Measurements from ENCODE around the gene ECHDC3.

ECHDC3 gene

GRCh38 chr10:11701451-11702095, 40.6 kb upstream of the ECHDC3 start:
- Histone ChIP-seq H3K9ac (ENCODE audit: low read length) (no peak overlapping the region), H2BK5ac (ENCODE audit: low read depth, low read length, poor library complexity, severe bottlenecking) (no peak overlapping the region), H3K36me3 (ENCODE audit: control insufficient read depth in 1 of 2, insufficient read depth in 2 of 2, low read depth in 1 of 2, low read length in 2 of 2) (no peaks in the 10 kb centered on the region)

GRCh38 chr10:11702264-11702663, 39.9 kb upstream of the ECHDC3 start:
- Histone ChIP-seq H2BK15ac (ENCODE audit: low read depth, poor library complexity, severe bottlenecking) (no peak overlapping the region), H3K36me3 (ENCODE audit: control insufficient read depth in 1 of 2, insufficient read depth in 2 of 2, low read depth in 1 of 2, low read length in 2 of 2) (no peaks in the 10 kb centered on the region), H3K18ac (ENCODE audit: low read depth in 1 of 2, low read length in 2 of 2) (no peak overlapping the region), H3K4me3 (ENCODE audit: insufficient read depth in 1 of 2, low read depth in 1 of 2, low read length in 2 of 2) (no peak overlapping the region), H3K79me1 (replicated peaks; ENCODE audit: low read length, poor library complexity, severe bottlenecking) (no peaks in the 10 kb centered on the region), H3K14ac (ENCODE audit: low read length in 2 of 2) (no peak overlapping the region), H2BK12ac (ENCODE audit: low read length in 2 of 2) (no peak overlapping the region), H2AFZ (ENCODE audit: low read depth, low read length) (no peak overlapping the region), H4K8ac (ENCODE audit: low read length) (no peak overlapping the region), H3K4ac (ENCODE audit: low read depth in 1 of 2, low read length in 2 of 2) (no peak overlapping the region), H2AK5ac (ENCODE audit: low read length, severe bottlenecking) (no peak overlapping the region), H3K9me3 (ENCODE audit: control insufficient read depth, low read length) (no peaks in the 10 kb centered on the region), H3K9ac (ENCODE audit: low read length) (no peak overlapping the region), H2BK120ac (ENCODE audit: low read depth, low read length) (no peak overlapping the region), H3K4me2 (ENCODE audit: low read length, poor library complexity, severe bottlenecking) (no peak overlapping the region), H3K27me3 (ENCODE audit: control insufficient read depth in 1 of 2, insufficient read depth in 1 of 2, low read length in 2 of 2) (peaks cover 3 to 14% of the 10 kb centered on the region in 2 experiments), H3K4me1 (ENCODE audit: control insufficient read depth, insufficient read depth, low read depth, low read length) (peaks cover 9% of the 10 kb centered on the region), H4K91ac (ENCODE audit: low read length) (no peak overlapping the region), H3K27ac (ENCODE audit: low read length, poor library complexity, severe bottlenecking) (no peak overlapping the region), H2BK5ac (ENCODE audit: low read depth, low read length, poor library complexity, severe bottlenecking) (no peak overlapping the region), H3K23ac (ENCODE audit: low read length in 2 of 2) (no peak overlapping the region)
- WGBS: 88% methylated on average over 4 of the region's 4 CpGs
- no peak for DNase-seq

More at GRCh38 chr10:11701451-11702095, 40.6 kb upstream of the ECHDC3 start:
- Histone ChIP-seq H3K18ac (ENCODE audit: low read depth in 1 of 2, low read length in 2 of 2) (no peak overlapping the region), H3K4me1 (ENCODE audit: control insufficient read depth, insufficient read depth, low read depth, low read length) (peaks cover 9% of the 10 kb centered on the region), H3K9me3 (ENCODE audit: control insufficient read depth, low read length) (no peaks in the 10 kb centered on the region), H3K4me2 (ENCODE audit: low read length, poor library complexity, severe bottlenecking) (no peak overlapping the region), H2AK5ac (ENCODE audit: low read length, severe bottlenecking) (no peak overlapping the region), H2AFZ (ENCODE audit: low read depth, low read length) (no peak overlapping the region), H3K4ac (ENCODE audit: low read depth in 1 of 2, low read length in 2 of 2) (no peak overlapping the region), H3K79me1 (replicated peaks; ENCODE audit: low read length, poor library complexity, severe bottlenecking) (no peaks in the 10 kb centered on the region), H3K27ac (ENCODE audit: low read length, poor library complexity, severe bottlenecking) (no peak overlapping the region), H3K4me3 (ENCODE audit: insufficient read depth in 1 of 2, low read depth in 1 of 2, low read length in 2 of 2) (no peak overlapping the region), H4K8ac (ENCODE audit: low read length) (no peak overlapping the region), H2BK15ac (ENCODE audit: low read depth, poor library complexity, severe bottlenecking) (no peak overlapping the region), H2BK12ac (ENCODE audit: low read length in 2 of 2) (no peak overlapping the region), H4K91ac (ENCODE audit: low read length) (no peak overlapping the region), H3K14ac (ENCODE audit: low read length in 2 of 2) (no peak overlapping the region), H2BK120ac (ENCODE audit: low read depth, low read length) (no peak overlapping the region), H3K27me3 (ENCODE audit: control insufficient read depth in 1 of 2, insufficient read depth in 1 of 2, low read length in 2 of 2) (peaks cover 0 to 9% of the 10 kb centered on the region in 2 experiments), H3K23ac (ENCODE audit: low read length in 2 of 2) (no peak overlapping the region)
- no peak for DNase-seq
- WGBS: 89% methylated on average over 5 of the region's 6 CpGs

GRCh38 chr10:11704092-11704491, 38.1 kb upstream of the ECHDC3 start:
- H2BK12ac ChIP-seq (ENCODE audit: low read length in 2 of 2): no peak overlapping the region
- no peak overlapping the region for H3K4me2 ChIP-seq (ENCODE audit: low read length, poor library complexity, severe bottlenecking)
- no peak overlapping the region for H2BK120ac ChIP-seq (ENCODE audit: low read depth, low read length)
- no peaks in the 10 kb centered on the region for H3K9me3 ChIP-seq (ENCODE audit: control insufficient read depth, low read length)
- no peak overlapping the region for H3K9ac ChIP-seq (ENCODE audit: low read length)
- no peaks in the 10 kb centered on the region for H3K79me1 ChIP-seq (replicated peaks; ENCODE audit: low read length, poor library complexity, severe bottlenecking)
- H2AFZ ChIP-seq (ENCODE audit: low read depth, low read length): no peak overlapping the region
- no peak overlapping the region for H4K91ac ChIP-seq (ENCODE audit: low read length)
- H2BK15ac ChIP-seq (ENCODE audit: low read depth, poor library complexity, severe bottlenecking): peak overlapping the region; percentile 40
- H3K4me3 ChIP-seq (ENCODE audit: insufficient read depth in 1 of 2, low read depth in 1 of 2, low read length in 2 of 2): no peak overlapping the region
- H2BK5ac ChIP-seq (ENCODE audit: low read depth, low read length, poor library complexity, severe bottlenecking): no peak overlapping the region
- H3K18ac ChIP-seq (ENCODE audit: low read depth in 1 of 2, low read length in 2 of 2): no peak overlapping the region
- no peaks in the 10 kb centered on the region for H3K36me3 ChIP-seq (ENCODE audit: control insufficient read depth in 1 of 2, insufficient read depth in 2 of 2, low read depth in 1 of 2, low read length in 2 of 2)
- no peak overlapping the region for H3K14ac ChIP-seq (ENCODE audit: low read length in 2 of 2)
- no peak for DNase-seq
- WGBS: 69% methylated on average over 8 of the region's 8 CpGs
- H3K27me3 ChIP-seq (ENCODE audit: control insufficient read depth in 1 of 2, insufficient read depth in 1 of 2, low read length in 2 of 2): peaks cover 12 to 25% of the 10 kb centered on the region in 2 experiments
- peaks cover 9% of the 10 kb centered on the region for H3K4me1 ChIP-seq (ENCODE audit: control insufficient read depth, insufficient read depth, low read depth, low read length)
- no peak overlapping the region for H4K8ac ChIP-seq (ENCODE audit: low read length)
- no peak overlapping the region for H3K27ac ChIP-seq (ENCODE audit: low read length, poor library complexity, severe bottlenecking)
- no peak overlapping the region for H3K23ac ChIP-seq (ENCODE audit: low read length in 2 of 2)
- H2AK5ac ChIP-seq (ENCODE audit: low read length, severe bottlenecking): no peak overlapping the region
- H3K4ac ChIP-seq (ENCODE audit: low read depth in 1 of 2, low read length in 2 of 2): no peak overlapping the region

- no peak overlapping the region for H2BK5ac ChIP-seq (ENCODE audit: low read depth, low read length, poor library complexity, severe bottlenecking)
- peak; percentile 44 for DNase-seq
- H3K4me3 ChIP-seq (ENCODE audit: insufficient read depth in 1 of 2, low read depth in 1 of 2, low read length in 2 of 2): no peak overlapping the region
- no peak overlapping the region for H3K27ac ChIP-seq (ENCODE audit: low read length, poor library complexity, severe bottlenecking)
- H2AFZ ChIP-seq (ENCODE audit: low read depth, low read length): no peak overlapping the region
- peaks cover 17 to 33% of the 10 kb centered on the region in 2 experiments for H3K27me3 ChIP-seq (ENCODE audit: control insufficient read depth in 1 of 2, insufficient read depth in 1 of 2, low read length in 2 of 2)
- H3K18ac ChIP-seq (ENCODE audit: low read depth in 1 of 2, low read length in 2 of 2): no peak overlapping the region
- 90% methylated on average over 4 of the region's 4 CpGs for WGBS
- H4K91ac ChIP-seq (ENCODE audit: low read length): no peak overlapping the region
- H2BK120ac ChIP-seq (ENCODE audit: low read depth, low read length): no peak overlapping the region
- no peak overlapping the region for H3K14ac ChIP-seq (ENCODE audit: low read length in 2 of 2)
- no peak overlapping the region for H3K4ac ChIP-seq (ENCODE audit: low read depth in 1 of 2, low read length in 2 of 2)
- H2BK12ac ChIP-seq (ENCODE audit: low read length in 2 of 2): no peak overlapping the region
- H4K8ac ChIP-seq (ENCODE audit: low read length): no peak overlapping the region
- H3K4me1 ChIP-seq (ENCODE audit: control insufficient read depth, insufficient read depth, low read depth, low read length): peaks cover 6% of the 10 kb centered on the region
- H3K79me1 ChIP-seq (replicated peaks; ENCODE audit: low read length, poor library complexity, severe bottlenecking): no peaks in the 10 kb centered on the region
- H3K9ac ChIP-seq (ENCODE audit: low read length): no peak overlapping the region
- H3K36me3 ChIP-seq (ENCODE audit: control insufficient read depth in 1 of 2, insufficient read depth in 2 of 2, low read depth in 1 of 2, low read length in 2 of 2): no peaks in the 10 kb centered on the region
- H2BK15ac ChIP-seq (ENCODE audit: low read depth, poor library complexity, severe bottlenecking): no peak overlapping the region
- H2AK5ac ChIP-seq (ENCODE audit: low read length, severe bottlenecking): no peak overlapping the region
- no peak overlapping the region for H3K23ac ChIP-seq (ENCODE audit: low read length in 2 of 2)
- no peak overlapping the region for H3K4me2 ChIP-seq (ENCODE audit: low read length, poor library complexity, severe bottlenecking)
- H3K9me3 ChIP-seq (ENCODE audit: control insufficient read depth, low read length): no peaks in the 10 kb centered on the region
Measured at GRCh38 chr10:11705722-11706121, 36.5 kb upstream of the ECHDC3 start.
